ENCODE data around the gene TMEM119.

DNA sequence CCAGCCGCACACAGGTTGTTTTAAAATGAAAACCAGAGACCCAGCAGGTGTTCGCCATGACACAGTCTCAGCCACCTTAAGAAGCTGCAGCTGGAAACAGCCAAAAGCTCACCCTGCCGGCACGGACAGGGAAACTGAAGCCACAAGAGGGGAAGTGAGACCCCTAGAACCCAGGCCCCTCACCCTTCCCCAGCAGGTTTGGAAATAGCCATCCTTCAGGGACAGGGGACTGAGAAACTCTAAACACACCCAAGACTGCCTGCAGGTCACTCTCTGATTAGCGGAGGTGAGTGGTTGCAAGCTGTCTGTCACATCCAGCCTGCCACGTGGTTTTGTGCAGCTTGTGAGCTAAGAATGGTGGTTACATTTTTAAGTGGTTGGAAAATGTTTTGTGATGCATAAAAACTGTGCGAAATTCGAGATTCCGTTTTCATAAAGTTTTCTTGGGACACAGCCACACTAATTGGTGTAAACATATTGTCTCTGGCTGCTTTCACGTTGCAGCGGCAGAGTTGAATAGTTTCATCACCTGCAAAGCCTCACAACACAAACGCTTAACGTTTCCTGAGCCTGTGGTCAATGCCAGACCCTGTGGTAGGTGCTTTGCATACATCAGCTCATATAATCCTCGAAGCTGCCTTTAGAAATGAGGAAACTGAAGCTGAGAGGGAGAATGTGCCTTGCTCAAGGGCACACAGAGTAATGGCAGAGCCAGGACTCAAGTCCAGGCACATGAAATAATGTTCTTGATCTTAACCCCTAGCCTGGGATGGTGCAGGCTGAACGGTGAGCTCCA lies 37.5 kb upstream of the TMEM119 start:
- TF ChIP-seq, protein P1, sequence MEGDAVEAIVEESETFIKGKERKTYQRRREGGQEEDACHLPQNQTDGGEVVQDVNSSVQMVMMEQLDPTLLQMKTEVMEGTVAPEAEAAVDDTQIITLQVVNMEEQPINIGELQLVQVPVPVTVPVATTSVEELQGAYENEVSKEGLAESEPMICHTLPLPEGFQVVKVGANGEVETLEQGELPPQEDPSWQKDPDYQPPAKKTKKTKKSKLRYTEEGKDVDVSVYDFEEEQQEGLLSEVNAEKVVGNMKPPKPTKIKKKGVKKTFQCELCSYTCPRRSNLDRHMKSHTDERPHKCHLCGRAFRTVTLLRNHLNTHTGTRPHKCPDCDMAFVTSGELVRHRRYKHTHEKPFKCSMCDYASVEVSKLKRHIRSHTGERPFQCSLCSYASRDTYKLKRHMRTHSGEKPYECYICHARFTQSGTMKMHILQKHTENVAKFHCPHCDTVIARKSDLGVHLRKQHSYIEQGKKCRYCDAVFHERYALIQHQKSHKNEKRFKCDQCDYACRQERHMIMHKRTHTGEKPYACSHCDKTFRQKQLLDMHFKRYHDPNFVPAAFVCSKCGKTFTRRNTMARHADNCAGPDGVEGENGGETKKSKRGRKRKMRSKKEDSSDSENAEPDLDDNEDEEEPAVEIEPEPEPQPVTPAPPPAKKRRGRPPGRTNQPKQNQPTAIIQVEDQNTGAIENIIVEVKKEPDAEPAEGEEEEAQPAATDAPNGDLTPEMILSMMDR (IDR thresholded peaks at IDR 0.05), result no peak
- TF ChIP-seq POLR2AphosphoS5 (IDR thresholded peaks at IDR 0.05; ENCODE audit: insufficient read depth in 1 of 2, low read depth in 1 of 2), result no peak
